GM12878 (cell line): ENCODE data around the gene HSPBP1. TPM values are rescaled to one million over a fixed set of nuclear protein-coding genes. Genes with fewer than 3 reads are reported as not detected.

ENCODE experiments used
- ATAC-seq: fragments of 200-7000 bp; cut with Tn5 transposase; 3 replicates; pipeline ENCODE4 v1.9.1; 2020; ENCODE audit warnings: mild to moderate bottlenecking, moderate library complexity
- BruUV-seq: library from RNA; stranded (reverse); fragments of 400-500 nt; replicated peaks from 2 replicates; lab custom pipeline; 2021; lab: Mats Ljungman, UMichigan
- CTCF ChIA-PET: fragments of 300-600 bp; sonication (Branson Sonifier 250); formaldehyde crosslinking; extraction: SDS; loops from one replicate; lab custom pipeline; 2021; ENCODE audit warnings: inconsistent platforms; lab: Yijun Ruan, JAX
- POLR2A ChIA-PET: fragments of 350-600 bp; formaldehyde crosslinking; extraction: SDS; loops from one replicate; lab custom pipeline; 2021; ENCODE audit warnings: inconsistent platforms; lab: Charles Lee
- RAD21 ChIA-PET: fragments of 300-600 bp; sonication (Branson Sonifier 250); formaldehyde crosslinking; loops from one replicate; lab custom pipeline; 2023; ENCODE audit warnings: antibody characterized with exemption; ENCODE audit not compliant: unreplicated experiment; lab: Charles Lee
- SMC1A ChIA-PET: fragments of 300-600 bp; sonication (Branson Sonifier 250); formaldehyde crosslinking; loops from one replicate; lab custom pipeline; 2023; ENCODE audit not compliant: unreplicated experiment, uncharacterized antibody; lab: Charles Lee
- DNase-seq: peaks from one replicate; pipeline ENCODE4 v3.0.0-alpha.2; 2011; ENCODE audit warnings: low read depth, low spot score
- FAIRE-seq: peaks from 3 replicates; lab custom pipeline; 2011; peaks lifted over from hg19 to GRCh38; lab: Jason Lieb, UNC
- H2AFZ ChIP-seq: 2 replicates; pipeline ENCODE4 v1.6.0; 2011; ENCODE audit warnings: low read depth, low read length, control low read depth; ENCODE audit not compliant: control insufficient read depth
- H3K27ac ChIP-seq: 2 replicates; pipeline ENCODE4 v1.5.1; 2011; ENCODE audit warnings: control low read depth; ENCODE audit not compliant: control insufficient read depth, insufficient read depth
- H3K27me3 ChIP-seq, 2 experiments: replicated peaks in 1 of 2; 2 replicates each; pipeline versions ENCODE4 v1.6.0 to v1.6.1; 2011; ENCODE audit warnings: low read length in 1 of 2; ENCODE audit not compliant: control insufficient read depth in 2 of 2, insufficient read depth in 2 of 2
- H3K36me3 ChIP-seq, 2 experiments: 2 replicates each; pipeline ENCODE4 v1.5.1; 2011; ENCODE audit warnings: low read length in 1 of 2; ENCODE audit not compliant: control insufficient read depth in 2 of 2, insufficient read depth in 2 of 2
- H3K4me1 ChIP-seq: 2 replicates; pipeline ENCODE4 v1.6.1; 2011; ENCODE audit warnings: mild to moderate bottlenecking, low read length, moderate library complexity, mixed read lengths; ENCODE audit not compliant: control insufficient read depth, insufficient read depth
- H3K4me2 ChIP-seq: 2 replicates; pipeline ENCODE4 v1.6.0; 2011; ENCODE audit warnings: control low read depth; ENCODE audit not compliant: control insufficient read depth, insufficient read depth
- H3K4me3 ChIP-seq: fragments of 200-600 bp; sonication (generic); 2 replicates; pipeline ENCODE4 v1.5.1; 2016
- H3K79me2 ChIP-seq: 2 replicates; pipeline ENCODE4 v1.6.0; 2011; ENCODE audit warnings: low read length; ENCODE audit not compliant: control insufficient read depth, insufficient read depth
- H3K9ac ChIP-seq: 2 replicates; pipeline ENCODE4 v1.8.0; 2011; ENCODE audit warnings: low read length, control low read depth, mixed read lengths; ENCODE audit not compliant: control insufficient read depth, insufficient read depth
- H3K9me3 ChIP-seq: replicated peaks from 3 replicates; pipeline ENCODE4 v1.5.1; 2011; ENCODE audit warnings: mild to moderate bottlenecking, low read length; ENCODE audit not compliant: control insufficient read depth, insufficient read depth
- H4K20me1 ChIP-seq: 2 replicates; pipeline ENCODE4 v1.6.0; 2011; ENCODE audit not compliant: control insufficient read depth, insufficient read depth
- FOXK2 ChIP-seq: fragments of 450-650 bp; IDR thresholded peaks from 2 replicates; pipeline ENCODE4 v1.6.1; 2017; ENCODE audit warnings: mild to moderate bottlenecking, moderate library complexity
- HDAC2 ChIP-seq: fragments of 200-600 bp; sonication (generic); IDR thresholded peaks from 2 replicates; pipeline ENCODE4 v1.6.1; 2017
- NFYA ChIP-seq: IDR thresholded peaks from 2 replicates; pipeline ENCODE4 v1.6.1; 2011; ENCODE audit warnings: low read depth, mild to moderate bottlenecking, low read length, improper control_type of control experiment, borderline replicate concordance
- PML ChIP-seq: IDR thresholded peaks from 2 replicates; pipeline ENCODE4 v1.6.1; 2012; ENCODE audit warnings: low read length, inconsistent platforms
- RUNX3 ChIP-seq: IDR thresholded peaks from 2 replicates; pipeline ENCODE4 v1.6.1; 2012; ENCODE audit warnings: low read length, inconsistent platforms
- SPI1 ChIP-seq: IDR thresholded peaks from 2 replicates; pipeline ENCODE4 v1.6.1; 2011; ENCODE audit warnings: low read depth, mild to moderate bottlenecking, low read length, moderate library complexity, borderline replicate concordance; ENCODE audit not compliant: insufficient read depth
- WGBS: methylation state at CpG from one replicate; pipeline ENCODE4 v1.1.6; 2016; ENCODE audit warnings: low lambda C conversion rate; ENCODE audit not compliant: insufficient replicate concordance, insufficient coverage; ENCODE audit errors: missing lambda C conversion rate; 5-methylcytosine and 5-hydroxymethylcytosine counted together
- in situ Hi-C: fragments of 300-500 bp; cut with MboI; formaldehyde crosslinking; loops from 9 replicates; pipeline ENCODE4 v1.14.3; 2018; ENCODE audit warnings: mixed read lengths
- intact Hi-C: fragments of 100-400 bp; cut with micrococcal nuclease; formaldehyde crosslinking; loops from one replicate; pipeline ENCODE4 v1.14.2; 2022; ENCODE audit not compliant: unreplicated experiment
- polyA plus RNA-seq, 11 experiments: library from polyadenylated mRNA; depleted of rRNA in 4 of 11; unstranded in 6 of 11; stranded (reverse) in 5 of 11; fragments of >200 nt; fragmentation: Nextera tagmentation in 4 of 11; fragmentation: Illumina TruSeq in 1 of 11; extraction: Ambion mirVana in 4 of 11; extraction: Trizol in 1 of 11; gene quantifications; 1 replicate in 1 of 11; 2 replicates in 10 of 11; pipeline versions ENCODE4 v1.2.1 to v1.2.3, GENCODE V29; 2011 to 2016; ENCODE audit warnings: inconsistent platforms in 2 of 11, missing spikeins in 2 of 11, low read depth in 1 of 11
- total RNA-seq, 4 experiments: library from RNA; depleted of rRNA in 3 of 4; stranded (reverse); fragments of >200 nt in 3 of 4; fragmentation: Illumina TruSeq in 1 of 4; extraction: Trizol in 1 of 4; gene quantifications; 2 replicates each; pipeline versions ENCODE4 v1.2.1 to v1.2.3, GENCODE V29; 2013 to 2021
- TF ChIP-seq, protein P1 (sequence below): fragments of 450-650 bp; IDR thresholded peaks from 2 replicates; pipeline ENCODE4 v1.6.1; 2017; ENCODE audit warnings: mild to moderate bottlenecking
- TF ChIP-seq, protein P2 (sequence below): fragments of 450-650 bp; IDR thresholded peaks from 2 replicates; pipeline ENCODE4 v1.6.1; 2016; ENCODE audit warnings: mild to moderate bottlenecking
- TF ChIP-seq, protein P3 (sequence below): IDR thresholded peaks from 2 replicates; pipeline ENCODE4 v1.6.1; 2012; ENCODE audit warnings: low read depth, low read length, improper control_type of control experiment

The HSPBP1 gene
- total and polyA plus RNA-seq, 10 of the 15 experiments (the other 5 are each of a cell fraction or from before 2014, with no cell fraction given) = 0.18 to 83.3 (median 23.0) TPM

DNA sequence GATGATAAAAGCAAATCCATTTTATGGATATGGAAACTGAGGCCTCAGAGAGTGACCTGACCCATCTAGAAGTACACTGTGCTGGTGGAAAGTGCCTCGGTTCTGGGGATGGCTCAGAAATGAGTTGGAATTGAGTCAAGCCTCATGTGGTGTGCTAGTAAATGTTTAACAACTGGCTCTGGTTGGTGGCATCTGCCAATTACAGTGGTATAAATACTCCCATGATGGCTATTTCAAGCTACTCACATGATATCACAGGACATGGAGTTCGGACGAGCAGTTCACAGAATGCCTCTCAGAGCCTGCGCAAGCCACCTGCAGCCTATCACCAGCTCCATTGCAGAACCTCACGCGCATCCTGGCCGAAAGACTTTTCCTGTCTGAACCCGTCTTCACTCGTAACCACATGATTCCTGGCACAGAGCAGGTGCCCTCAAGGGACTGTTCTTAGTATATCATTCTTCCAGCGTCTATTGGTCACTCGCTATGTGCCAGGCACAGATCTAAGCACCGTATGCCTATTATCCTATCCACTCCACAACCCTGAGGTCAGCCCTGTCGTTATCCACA is 36.1 kb upstream of the HSPBP1 start:
- POLR2A ChIA-PET = no interaction called here
- CTCF ChIA-PET = interaction anchor here (1.1 kb wide), 1 partner anchor 15 kb away, joined by 5 read pairs; no protein-coding TSS in a partner anchor
- TF ChIP-seq PML = no peak
- no peak for TF ChIP-seq HDAC2
- TF ChIP-seq, protein P1, sequence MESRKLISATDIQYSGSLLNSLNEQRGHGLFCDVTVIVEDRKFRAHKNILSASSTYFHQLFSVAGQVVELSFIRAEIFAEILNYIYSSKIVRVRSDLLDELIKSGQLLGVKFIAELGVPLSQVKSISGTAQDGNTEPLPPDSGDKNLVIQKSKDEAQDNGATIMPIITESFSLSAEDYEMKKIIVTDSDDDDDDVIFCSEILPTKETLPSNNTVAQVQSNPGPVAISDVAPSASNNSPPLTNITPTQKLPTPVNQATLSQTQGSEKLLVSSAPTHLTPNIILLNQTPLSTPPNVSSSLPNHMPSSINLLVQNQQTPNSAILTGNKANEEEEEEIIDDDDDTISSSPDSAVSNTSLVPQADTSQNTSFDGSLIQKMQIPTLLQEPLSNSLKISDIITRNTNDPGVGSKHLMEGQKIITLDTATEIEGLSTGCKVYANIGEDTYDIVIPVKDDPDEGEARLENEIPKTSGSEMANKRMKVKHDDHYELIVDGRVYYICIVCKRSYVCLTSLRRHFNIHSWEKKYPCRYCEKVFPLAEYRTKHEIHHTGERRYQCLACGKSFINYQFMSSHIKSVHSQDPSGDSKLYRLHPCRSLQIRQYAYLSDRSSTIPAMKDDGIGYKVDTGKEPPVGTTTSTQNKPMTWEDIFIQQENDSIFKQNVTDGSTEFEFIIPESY = no peak
- TF ChIP-seq FOXK2 = no peak
- Histone ChIP-seq H3K4me1 (no peaks in the 10 kb centered on the region), H3K4me2 (no peak overlapping the region), H4K20me1 (no peaks in the 10 kb centered on the region), H3K27me3 (no peaks in the 10 kb centered on the region), H2AFZ (no peak overlapping the region), H3K27ac (no peak overlapping the region), H3K79me2 (no peaks in the 10 kb centered on the region), H3K4me3 (no peak overlapping the region), H3K36me3 (no peaks in the 10 kb centered on the region), H3K9me3 (no peaks in the 10 kb centered on the region), H3K9ac (no peak overlapping the region)
- DNase-seq = no peak
- SMC1A ChIA-PET = no interaction called here
- ATAC-seq = no peak
- RAD21 ChIA-PET = no interaction called here
- intact Hi-C loops (no loop called here), in situ Hi-C loops (no loop called here)
- WGBS = 52% methylated on average over 13 of the region's 13 CpGs
- FAIRE-seq = no peak
- BruUV-seq = no TSS peak

DNA sequence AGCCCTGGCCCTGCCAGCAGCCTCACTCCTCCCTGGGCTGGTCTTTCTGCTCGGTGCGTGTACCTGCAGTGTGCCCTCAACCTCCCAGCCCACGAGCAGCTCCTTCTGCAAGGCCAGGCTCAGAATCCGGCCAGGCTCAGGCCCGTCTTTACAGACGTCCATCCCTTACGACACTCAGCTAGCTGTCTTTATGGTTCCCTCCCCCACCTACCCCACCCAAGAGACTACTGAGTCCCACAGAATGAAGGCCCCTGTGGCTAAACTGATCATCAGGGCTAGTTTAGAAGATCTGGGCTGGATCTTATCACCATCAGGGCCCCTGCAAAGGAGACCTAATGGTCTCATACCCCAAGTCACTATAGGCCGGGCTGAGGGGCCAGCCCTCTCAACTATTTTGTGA is 34.5 kb upstream of the HSPBP1 start:
- POLR2A ChIA-PET = interaction anchor here (1.0 kb wide), 1 partner anchor 25 kb away, joined by 3 read pairs; the partner anchor contains the start of gene KMT5C
- Histone ChIP-seq H3K79me2 (no peaks in the 10 kb centered on the region), H2AFZ (no peak overlapping the region), H3K9ac (no peak overlapping the region), H3K9me3 (no peaks in the 10 kb centered on the region), H3K4me1 (no peaks in the 10 kb centered on the region), H3K4me2 (no peak overlapping the region), H3K27me3 (no peaks in the 10 kb centered on the region), H3K27ac (no peak overlapping the region), H3K4me3 (no peak overlapping the region), H3K36me3 (no peaks in the 10 kb centered on the region), H4K20me1 (no peaks in the 10 kb centered on the region)
- DNase-seq (no peak), ATAC-seq (no peak), FAIRE-seq (no peak)
- TF ChIP-seq RUNX3 (no peak), NFYA (no peak), SPI1 (no peak)
- TF ChIP-seq, protein P2, sequence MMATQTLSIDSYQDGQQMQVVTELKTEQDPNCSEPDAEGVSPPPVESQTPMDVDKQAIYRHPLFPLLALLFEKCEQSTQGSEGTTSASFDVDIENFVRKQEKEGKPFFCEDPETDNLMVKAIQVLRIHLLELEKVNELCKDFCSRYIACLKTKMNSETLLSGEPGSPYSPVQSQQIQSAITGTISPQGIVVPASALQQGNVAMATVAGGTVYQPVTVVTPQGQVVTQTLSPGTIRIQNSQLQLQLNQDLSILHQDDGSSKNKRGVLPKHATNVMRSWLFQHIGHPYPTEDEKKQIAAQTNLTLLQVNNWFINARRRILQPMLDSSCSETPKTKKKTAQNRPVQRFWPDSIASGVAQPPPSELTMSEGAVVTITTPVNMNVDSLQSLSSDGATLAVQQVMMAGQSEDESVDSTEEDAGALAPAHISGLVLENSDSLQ = no peak
- TF ChIP-seq, protein P3, sequence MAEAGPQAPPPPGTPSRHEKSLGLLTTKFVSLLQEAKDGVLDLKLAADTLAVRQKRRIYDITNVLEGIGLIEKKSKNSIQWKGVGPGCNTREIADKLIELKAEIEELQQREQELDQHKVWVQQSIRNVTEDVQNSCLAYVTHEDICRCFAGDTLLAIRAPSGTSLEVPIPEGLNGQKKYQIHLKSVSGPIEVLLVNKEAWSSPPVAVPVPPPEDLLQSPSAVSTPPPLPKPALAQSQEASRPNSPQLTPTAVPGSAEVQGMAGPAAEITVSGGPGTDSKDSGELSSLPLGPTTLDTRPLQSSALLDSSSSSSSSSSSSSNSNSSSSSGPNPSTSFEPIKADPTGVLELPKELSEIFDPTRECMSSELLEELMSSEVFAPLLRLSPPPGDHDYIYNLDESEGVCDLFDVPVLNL = no peak
- SMC1A ChIA-PET = no interaction called here
- RAD21 ChIA-PET = no interaction called here
- in situ Hi-C loops (no loop called here), intact Hi-C loops (no loop called here)
- CTCF ChIA-PET = no interaction called here
- BruUV-seq = no TSS peak
- WGBS = 38% methylated on average over 8 of the region's 8 CpGs
